Endothelial cell of umbilical vein (primary cell): Measurements from ENCODE around the gene RNU2-63P. TPM values are rescaled to one million over a fixed set of nuclear protein-coding genes. Genes with fewer than 3 reads are reported as not detected.

ENCODE experiments used
- BruUV-seq: library from RNA; stranded (reverse); fragments of 400-500 nt; replicated peaks from 2 replicates; lab custom pipeline; 2021; lab: Mats Ljungman, UMichigan
- CTCF ChIA-PET: fragments of 300-600, 350-600 bp; sonication (Branson Sonifier 250); formaldehyde crosslinking; loops from one replicate; lab custom pipeline; 2021; ENCODE audit warnings: antibody characterized with exemption, inconsistent platforms; lab: Charles Lee
- POLR2A ChIA-PET: fragments of 300-600, 350-600 bp; sonication (Branson Sonifier 250); formaldehyde crosslinking; loops from one replicate; lab custom pipeline; 2021; ENCODE audit warnings: antibody characterized with exemption, inconsistent platforms; lab: Charles Lee
- DNase-seq: peaks from one replicate; pipeline ENCODE4 v3.0.0-alpha.2; 2011; ENCODE audit warnings: low read depth, low spot score
- FAIRE-seq: peaks from 2 replicates; lab custom pipeline; 2011; peaks lifted over from hg19 to GRCh38; lab: Jason Lieb, UNC
- H2AFZ ChIP-seq: 2 replicates; pipeline ENCODE4 v1.6.0; 2012; ENCODE audit warnings: low read depth, low read length, control low read depth, inconsistent platforms
- H3K27ac ChIP-seq: 2 replicates; pipeline ENCODE4 v1.5.1; 2011; ENCODE audit warnings: low read depth, mild to moderate bottlenecking, control low read depth, low read length, moderate library complexity; ENCODE audit not compliant: insufficient read depth
- H3K27me3 ChIP-seq, 2 experiments: 2 replicates each; pipeline versions ENCODE4 v1.6.0 to v1.6.1; 2011; ENCODE audit warnings: low read length in 2 of 2, mixed read lengths in 1 of 2; ENCODE audit not compliant: control insufficient read depth in 2 of 2, insufficient read depth in 2 of 2
- H3K36me3 ChIP-seq, 2 experiments: 2 replicates in 1 of 2; 3 replicates in 1 of 2; pipeline ENCODE4 v1.5.1; 2011; ENCODE audit warnings: low read length in 2 of 2, mild to moderate bottlenecking in 1 of 2, moderate library complexity in 1 of 2; ENCODE audit not compliant: control insufficient read depth in 2 of 2, insufficient read depth in 2 of 2; ENCODE audit errors: extremely low read depth in 1 of 2
- H3K4me1 ChIP-seq: 3 replicates; pipeline ENCODE4 v1.5.1; 2011; ENCODE audit warnings: mild to moderate bottlenecking, low read length; ENCODE audit not compliant: control insufficient read depth, insufficient read depth; ENCODE audit errors: extremely low read depth
- H3K4me2 ChIP-seq: 2 replicates; pipeline ENCODE4 v1.6.1; 2011; ENCODE audit warnings: low read length, control low read depth, mixed read lengths; ENCODE audit not compliant: insufficient read depth
- H3K4me3 ChIP-seq, 3 experiments: fragments of 200-600 bp in 1 of 3; sonication (generic), shearing (Covaris generic) in 1 of 3; replicated peaks in 1 of 3; 2 replicates each; pipeline ENCODE4 v1.5.1; 2011 to 2016; ENCODE audit warnings: control low read depth in 3 of 3, low read length in 3 of 3, mild to moderate bottlenecking in 2 of 3, inconsistent platforms in 1 of 3, low read depth in 1 of 3, moderate library complexity in 1 of 3; ENCODE audit not compliant: insufficient read depth in 1 of 3
- H3K79me2 ChIP-seq: 2 replicates; pipeline ENCODE4 v1.6.0; 2012; ENCODE audit warnings: low read length, inconsistent platforms; ENCODE audit not compliant: control insufficient read depth, insufficient read depth
- H3K9ac ChIP-seq: replicated peaks from 2 replicates; pipeline ENCODE3; 2011; ENCODE audit warnings: low read length, control low read depth; ENCODE audit not compliant: insufficient read depth; ENCODE audit errors: extremely low read depth
- H3K9me1 ChIP-seq: replicated peaks from 3 replicates; pipeline ENCODE4 v1.6.0; 2011; ENCODE audit warnings: mild to moderate bottlenecking, low read length; ENCODE audit not compliant: control insufficient read depth, insufficient read depth; ENCODE audit errors: extremely low read depth
- H3K9me3 ChIP-seq: replicated peaks from 2 replicates; pipeline ENCODE4 v1.5.1; 2012; ENCODE audit warnings: low read length, inconsistent platforms; ENCODE audit not compliant: control insufficient read depth, insufficient read depth
- H4K20me1 ChIP-seq: replicated peaks from 2 replicates; pipeline ENCODE3; 2011; ENCODE audit warnings: mild to moderate bottlenecking, low read length; ENCODE audit not compliant: control insufficient read depth, insufficient read depth; ENCODE audit errors: extremely low read depth
- FOS ChIP-seq: IDR thresholded peaks from 2 replicates; pipeline ENCODE4 v1.6.1; 2011; ENCODE audit warnings: mild to moderate bottlenecking, low read length, moderate library complexity, borderline replicate concordance; ENCODE audit not compliant: insufficient read depth
- POLR2A ChIP-seq: IDR thresholded peaks from 2 replicates; pipeline ENCODE4 v1.6.1; 2012; ENCODE audit warnings: low read depth, mild to moderate bottlenecking, control low read depth, low read length
- POLR2AphosphoS5 ChIP-seq: IDR thresholded peaks from 2 replicates; pipeline ENCODE4 v1.6.1; 2012; ENCODE audit warnings: low read depth, mild to moderate bottlenecking, control low read depth, low read length, moderate library complexity; ENCODE audit not compliant: insufficient read depth
- dilution Hi-C: fragments of 300-500 bp; cut with MboI; formaldehyde crosslinking; loops from one replicate; pipeline ENCODE4 v1.15.0; 2019; ENCODE audit warnings: low sequenced_read_pairs; ENCODE audit not compliant: extremely low pct_ligation_motif_present
- intact Hi-C: fragments of 100-400 bp; cut with micrococcal nuclease; formaldehyde crosslinking; loops from one replicate; pipeline ENCODE4 v1.10.0; 2022
- polyA plus RNA-seq, 4 experiments: library from polyadenylated mRNA; depleted of rRNA in 3 of 4; stranded (reverse) in 3 of 4; unstranded in 1 of 4; fragments of >200 nt; gene quantifications; 2 replicates each; pipeline versions ENCODE4 v1.2.1 to v1.2.3, GENCODE V29; 2011 to 2012; ENCODE audit warnings: missing spikeins in 1 of 4
- total RNA-seq: library from RNA; stranded (reverse); gene quantifications from 2 replicates; pipeline ENCODE4 v1.2.3, GENCODE V29; 2021
- TF ChIP-seq, protein P1 (sequence below), 2 donors: IDR thresholded peaks; 1 replicate in 1 of 2; 2 replicates in 1 of 2; pipeline ENCODE4 v1.5.1; 2011; ENCODE audit warnings: low read length in 2 of 2, mild to moderate bottlenecking in 2 of 2, moderate library complexity in 2 of 2, control low read depth in 1 of 2, inconsistent platforms in 1 of 2, low read depth in 1 of 2; ENCODE audit not compliant: insufficient read depth in 1 of 2; ENCODE audit errors: extremely low read depth in 1 of 2

Gene RNU2-63P
- total and polyA plus RNA-seq, 2 donors (not counting 3 experiments of a cell fraction or from before 2014, with no cell fraction given) = not detected

DNA sequence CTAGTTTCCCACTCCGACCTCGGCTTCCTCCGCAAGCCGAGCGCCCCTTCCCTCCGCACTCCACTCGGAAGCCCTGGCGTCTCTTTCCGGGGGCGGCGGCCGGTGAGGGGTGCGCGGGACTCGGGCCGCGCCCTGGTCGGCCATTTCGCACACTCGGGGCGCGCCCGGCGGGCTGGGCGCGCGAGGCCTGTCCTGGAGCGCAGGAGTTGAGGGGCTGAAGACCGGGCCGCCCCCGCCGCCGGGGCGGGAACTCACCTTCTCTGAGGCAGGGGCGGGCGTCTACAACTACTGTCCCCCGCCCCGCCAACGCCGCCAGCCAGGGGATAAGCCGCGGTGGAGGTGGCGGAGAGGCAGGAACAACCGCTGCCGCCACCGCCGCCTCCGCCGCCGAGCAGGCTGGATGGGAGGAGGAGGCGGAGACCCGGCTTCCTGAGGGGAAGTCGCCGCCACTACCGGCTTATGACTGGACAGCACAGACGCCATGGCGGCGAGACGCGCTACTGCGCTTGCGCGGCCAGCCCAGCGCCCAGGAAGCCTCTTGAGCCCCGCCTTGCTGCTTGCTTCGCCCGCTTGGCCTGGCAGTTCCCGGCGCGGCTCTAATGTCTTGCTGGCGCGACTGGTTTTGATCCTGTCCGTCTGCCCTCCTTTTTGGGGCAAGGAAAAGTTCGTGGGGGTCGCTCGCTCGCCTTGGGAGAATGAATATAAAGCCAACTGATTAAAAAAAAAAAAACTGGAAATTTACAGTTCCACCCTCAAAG is 39.2 kb upstream of the RNU2-63P start, which contains the start of gene KRCC1:
Gene KRCC1 (minus strand): TSS at position 413 of the 758 bp plus-strand sequence. CDS start 27,220 bp downstream, outside the sequence.
- dilution Hi-C loops = no loop called here
- ChIA-PET CTCF (interaction anchor here (1.0 to 1.1 kb wide), 2 partner anchors 14 to 105 kb away, joined by 4 to 5 read pairs; no protein-coding TSS in a partner anchor), POLR2A (no interaction called here)
- Histone ChIP-seq H3K9me1 (no peaks in the 10 kb centered on the region), H4K20me1 (no peaks in the 10 kb centered on the region), H3K4me1 (peaks cover 22% of the 10 kb centered on the region), H3K9ac (peak within 1 kb of the TSS; percentile 98), H3K4me3 (peak within 1 kb of the TSS; percentile 51 to 89 (median 69)), H3K36me3 (no peaks in the 10 kb centered on the region), H3K27me3 (no peaks in the 10 kb centered on the region), H2AFZ (peak within 1 kb of the TSS; percentile 82), H3K79me2 (peaks cover 30% of the 10 kb centered on the region), H3K27ac (peak within 1 kb of the TSS; percentile 91), H3K9me3 (no peaks in the 10 kb centered on the region), H3K4me2 (peak within 1 kb of the TSS; percentile 99)
- BruUV-seq = no TSS peak
- no peak for TF ChIP-seq FOS
- peak; percentile 92 for TF ChIP-seq POLR2A
- TF ChIP-seq POLR2AphosphoS5 = peak; percentile 97
- FAIRE-seq (peak; percentile 83), DNase-seq (peak; percentile 88)
- intact Hi-C loops = loop anchor here (1.0 kb wide), 1 partner anchor 42 kb away; no protein-coding TSS in a partner anchor

DNA sequence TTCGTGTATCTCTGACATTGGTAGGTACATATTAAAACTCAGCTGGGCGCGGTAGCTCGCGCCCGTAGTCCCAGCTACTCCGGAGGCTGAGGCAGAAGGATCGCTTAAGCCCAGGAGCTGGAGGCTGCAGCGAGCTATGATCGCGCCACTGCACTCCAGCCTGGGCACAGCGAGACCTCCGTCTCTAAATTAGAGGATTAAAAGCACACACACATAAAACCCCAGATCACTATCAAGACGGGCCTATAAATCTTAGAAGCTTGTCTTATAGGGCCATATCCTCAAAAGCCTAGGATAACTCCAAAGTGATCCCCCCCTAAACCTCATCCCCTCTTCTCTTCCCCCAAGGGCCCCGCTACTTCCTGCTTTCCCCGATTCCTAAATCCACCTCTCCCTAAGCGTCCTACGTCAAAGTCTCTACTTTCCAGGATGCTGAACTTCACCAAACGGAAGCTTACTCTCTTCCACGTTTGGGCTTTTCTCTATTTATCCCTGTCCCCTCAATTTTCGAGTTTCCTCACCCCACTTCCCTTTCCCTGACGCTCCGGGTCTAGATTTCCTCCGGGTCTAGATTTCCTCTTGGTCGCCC is 38.5 kb upstream of the RNU2-63P start:
- Histone ChIP-seq H4K20me1 (no peaks in the 10 kb centered on the region), H3K4me2 (peak overlapping the region; percentile 99), H3K9me1 (no peaks in the 10 kb centered on the region), H3K79me2 (peaks cover 30% of the 10 kb centered on the region), H3K27me3 (no peaks in the 10 kb centered on the region), H3K36me3 (no peaks in the 10 kb centered on the region), H3K9ac (peak overlapping the region; percentile 98), H3K4me1 (peaks cover 22% of the 10 kb centered on the region), H3K9me3 (no peaks in the 10 kb centered on the region), H3K4me3 (peak overlapping the region; percentile 51 to 89 (median 69)), H3K27ac (peak overlapping the region; percentile 91), H2AFZ (peak overlapping the region; percentile 82)
- DNase-seq = peak; percentile 33
- ChIA-PET POLR2A (no interaction called here), CTCF (interaction anchor here (1.0 to 1.1 kb wide), 2 partner anchors 14 to 106 kb away, joined by 4 to 5 read pairs; no protein-coding TSS in a partner anchor)
- dilution Hi-C loops (no loop called here), intact Hi-C loops (loop anchor here (1.0 kb wide), 1 partner anchor 42 kb away; no protein-coding TSS in a partner anchor)
- TF ChIP-seq FOS (no peak), POLR2A (peak; percentile 36)
- TF ChIP-seq, protein P1, sequence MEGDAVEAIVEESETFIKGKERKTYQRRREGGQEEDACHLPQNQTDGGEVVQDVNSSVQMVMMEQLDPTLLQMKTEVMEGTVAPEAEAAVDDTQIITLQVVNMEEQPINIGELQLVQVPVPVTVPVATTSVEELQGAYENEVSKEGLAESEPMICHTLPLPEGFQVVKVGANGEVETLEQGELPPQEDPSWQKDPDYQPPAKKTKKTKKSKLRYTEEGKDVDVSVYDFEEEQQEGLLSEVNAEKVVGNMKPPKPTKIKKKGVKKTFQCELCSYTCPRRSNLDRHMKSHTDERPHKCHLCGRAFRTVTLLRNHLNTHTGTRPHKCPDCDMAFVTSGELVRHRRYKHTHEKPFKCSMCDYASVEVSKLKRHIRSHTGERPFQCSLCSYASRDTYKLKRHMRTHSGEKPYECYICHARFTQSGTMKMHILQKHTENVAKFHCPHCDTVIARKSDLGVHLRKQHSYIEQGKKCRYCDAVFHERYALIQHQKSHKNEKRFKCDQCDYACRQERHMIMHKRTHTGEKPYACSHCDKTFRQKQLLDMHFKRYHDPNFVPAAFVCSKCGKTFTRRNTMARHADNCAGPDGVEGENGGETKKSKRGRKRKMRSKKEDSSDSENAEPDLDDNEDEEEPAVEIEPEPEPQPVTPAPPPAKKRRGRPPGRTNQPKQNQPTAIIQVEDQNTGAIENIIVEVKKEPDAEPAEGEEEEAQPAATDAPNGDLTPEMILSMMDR (IDR thresholded peaks at IDR 0.05; ENCODE audit: extremely low read depth in 1 of 2, insufficient read depth in 1 of 2, low read depth in 1 of 2, low read length in 2 of 2) = no peak
- no peak for FAIRE-seq
- BruUV-seq = no TSS peak
